ENCODE results near the gene MBD3.
A peak's percentile ranks its signal among the peaks of the same experiment; 100 is the strongest.

DNA sequence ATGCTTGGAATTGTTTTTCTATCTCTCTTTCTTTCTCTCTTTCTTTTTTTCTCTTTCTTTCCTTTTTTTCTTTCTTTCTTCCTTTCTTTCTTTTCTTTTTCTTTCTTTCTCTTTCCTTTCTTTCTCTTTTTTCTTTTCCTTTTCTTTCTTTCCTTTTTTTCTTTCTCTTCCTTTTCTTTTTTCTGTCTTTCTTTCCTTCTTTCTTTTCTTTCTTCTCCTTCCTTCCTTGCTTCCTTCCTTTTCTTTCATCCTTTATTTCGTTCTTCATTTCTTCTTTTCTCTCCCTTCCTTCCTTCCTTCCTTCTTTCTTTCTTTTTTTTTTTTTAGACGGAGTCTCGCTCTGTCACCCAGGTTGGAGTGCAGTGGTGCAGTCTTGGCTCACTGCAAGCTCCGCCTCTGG, 22.7 kb downstream of the MBD3 start:
- TF ChIP-seq, protein P1, sequence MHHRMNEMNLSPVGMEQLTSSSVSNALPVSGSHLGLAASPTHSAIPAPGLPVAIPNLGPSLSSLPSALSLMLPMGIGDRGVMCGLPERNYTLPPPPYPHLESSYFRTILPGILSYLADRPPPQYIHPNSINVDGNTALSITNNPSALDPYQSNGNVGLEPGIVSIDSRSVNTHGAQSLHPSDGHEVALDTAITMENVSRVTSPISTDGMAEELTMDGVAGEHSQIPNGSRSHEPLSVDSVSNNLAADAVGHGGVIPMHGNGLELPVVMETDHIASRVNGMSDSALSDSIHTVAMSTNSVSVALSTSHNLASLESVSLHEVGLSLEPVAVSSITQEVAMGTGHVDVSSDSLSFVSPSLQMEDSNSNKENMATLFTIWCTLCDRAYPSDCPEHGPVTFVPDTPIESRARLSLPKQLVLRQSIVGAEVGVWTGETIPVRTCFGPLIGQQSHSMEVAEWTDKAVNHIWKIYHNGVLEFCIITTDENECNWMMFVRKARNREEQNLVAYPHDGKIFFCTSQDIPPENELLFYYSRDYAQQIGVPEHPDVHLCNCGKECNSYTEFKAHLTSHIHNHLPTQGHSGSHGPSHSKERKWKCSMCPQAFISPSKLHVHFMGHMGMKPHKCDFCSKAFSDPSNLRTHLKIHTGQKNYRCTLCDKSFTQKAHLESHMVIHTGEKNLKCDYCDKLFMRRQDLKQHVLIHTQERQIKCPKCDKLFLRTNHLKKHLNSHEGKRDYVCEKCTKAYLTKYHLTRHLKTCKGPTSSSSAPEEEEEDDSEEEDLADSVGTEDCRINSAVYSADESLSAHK (tag by site-specific recombination; IDR thresholded peaks at IDR 0.05): no peak
- TF ChIP-seq, protein P2, sequence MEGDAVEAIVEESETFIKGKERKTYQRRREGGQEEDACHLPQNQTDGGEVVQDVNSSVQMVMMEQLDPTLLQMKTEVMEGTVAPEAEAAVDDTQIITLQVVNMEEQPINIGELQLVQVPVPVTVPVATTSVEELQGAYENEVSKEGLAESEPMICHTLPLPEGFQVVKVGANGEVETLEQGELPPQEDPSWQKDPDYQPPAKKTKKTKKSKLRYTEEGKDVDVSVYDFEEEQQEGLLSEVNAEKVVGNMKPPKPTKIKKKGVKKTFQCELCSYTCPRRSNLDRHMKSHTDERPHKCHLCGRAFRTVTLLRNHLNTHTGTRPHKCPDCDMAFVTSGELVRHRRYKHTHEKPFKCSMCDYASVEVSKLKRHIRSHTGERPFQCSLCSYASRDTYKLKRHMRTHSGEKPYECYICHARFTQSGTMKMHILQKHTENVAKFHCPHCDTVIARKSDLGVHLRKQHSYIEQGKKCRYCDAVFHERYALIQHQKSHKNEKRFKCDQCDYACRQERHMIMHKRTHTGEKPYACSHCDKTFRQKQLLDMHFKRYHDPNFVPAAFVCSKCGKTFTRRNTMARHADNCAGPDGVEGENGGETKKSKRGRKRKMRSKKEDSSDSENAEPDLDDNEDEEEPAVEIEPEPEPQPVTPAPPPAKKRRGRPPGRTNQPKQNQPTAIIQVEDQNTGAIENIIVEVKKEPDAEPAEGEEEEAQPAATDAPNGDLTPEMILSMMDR (tag by site-specific recombination; IDR thresholded peaks at IDR 0.05): no peak
- TF ChIP-seq ZNF214 (tag by site-specific recombination; IDR thresholded peaks at IDR 0.05; ENCODE audit: borderline replicate concordance) (no peak), ZNF157 (tag by site-specific recombination; IDR thresholded peaks at IDR 0.05) (no peak), ZEB2 (tag by site-specific recombination; IDR thresholded peaks at IDR 0.05) (no peak), ZNF121 (tag by site-specific recombination; IDR thresholded peaks at IDR 0.05) (no peak), ZBTB1 (tag by site-specific recombination; IDR thresholded peaks at IDR 0.05) (no peak), ZNF138 (tag by site-specific recombination; IDR thresholded peaks at IDR 0.05; ENCODE audit: borderline replicate concordance) (no peak), BCL11B (tag by site-specific recombination; IDR thresholded peaks at IDR 0.05; ENCODE audit: low read depth) (no peak), ZNF366 (tag by site-specific recombination; conservative IDR thresholded peaks at IDR 0.05) (peak; percentile 99)
- TF ChIP-seq, protein P3, sequence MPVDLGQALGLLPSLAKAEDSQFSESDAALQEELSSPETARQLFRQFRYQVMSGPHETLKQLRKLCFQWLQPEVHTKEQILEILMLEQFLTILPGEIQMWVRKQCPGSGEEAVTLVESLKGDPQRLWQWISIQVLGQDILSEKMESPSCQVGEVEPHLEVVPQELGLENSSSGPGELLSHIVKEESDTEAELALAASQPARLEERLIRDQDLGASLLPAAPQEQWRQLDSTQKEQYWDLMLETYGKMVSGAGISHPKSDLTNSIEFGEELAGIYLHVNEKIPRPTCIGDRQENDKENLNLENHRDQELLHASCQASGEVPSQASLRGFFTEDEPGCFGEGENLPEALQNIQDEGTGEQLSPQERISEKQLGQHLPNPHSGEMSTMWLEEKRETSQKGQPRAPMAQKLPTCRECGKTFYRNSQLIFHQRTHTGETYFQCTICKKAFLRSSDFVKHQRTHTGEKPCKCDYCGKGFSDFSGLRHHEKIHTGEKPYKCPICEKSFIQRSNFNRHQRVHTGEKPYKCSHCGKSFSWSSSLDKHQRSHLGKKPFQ (tag by site-specific recombination; IDR thresholded peaks at IDR 0.05): no peak
- TF ChIP-seq, protein P4, sequence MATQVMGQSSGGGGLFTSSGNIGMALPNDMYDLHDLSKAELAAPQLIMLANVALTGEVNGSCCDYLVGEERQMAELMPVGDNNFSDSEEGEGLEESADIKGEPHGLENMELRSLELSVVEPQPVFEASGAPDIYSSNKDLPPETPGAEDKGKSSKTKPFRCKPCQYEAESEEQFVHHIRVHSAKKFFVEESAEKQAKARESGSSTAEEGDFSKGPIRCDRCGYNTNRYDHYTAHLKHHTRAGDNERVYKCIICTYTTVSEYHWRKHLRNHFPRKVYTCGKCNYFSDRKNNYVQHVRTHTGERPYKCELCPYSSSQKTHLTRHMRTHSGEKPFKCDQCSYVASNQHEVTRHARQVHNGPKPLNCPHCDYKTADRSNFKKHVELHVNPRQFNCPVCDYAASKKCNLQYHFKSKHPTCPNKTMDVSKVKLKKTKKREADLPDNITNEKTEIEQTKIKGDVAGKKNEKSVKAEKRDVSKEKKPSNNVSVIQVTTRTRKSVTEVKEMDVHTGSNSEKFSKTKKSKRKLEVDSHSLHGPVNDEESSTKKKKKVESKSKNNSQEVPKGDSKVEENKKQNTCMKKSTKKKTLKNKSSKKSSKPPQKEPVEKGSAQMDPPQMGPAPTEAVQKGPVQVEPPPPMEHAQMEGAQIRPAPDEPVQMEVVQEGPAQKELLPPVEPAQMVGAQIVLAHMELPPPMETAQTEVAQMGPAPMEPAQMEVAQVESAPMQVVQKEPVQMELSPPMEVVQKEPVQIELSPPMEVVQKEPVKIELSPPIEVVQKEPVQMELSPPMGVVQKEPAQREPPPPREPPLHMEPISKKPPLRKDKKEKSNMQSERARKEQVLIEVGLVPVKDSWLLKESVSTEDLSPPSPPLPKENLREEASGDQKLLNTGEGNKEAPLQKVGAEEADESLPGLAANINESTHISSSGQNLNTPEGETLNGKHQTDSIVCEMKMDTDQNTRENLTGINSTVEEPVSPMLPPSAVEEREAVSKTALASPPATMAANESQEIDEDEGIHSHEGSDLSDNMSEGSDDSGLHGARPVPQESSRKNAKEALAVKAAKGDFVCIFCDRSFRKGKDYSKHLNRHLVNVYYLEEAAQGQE (tag by site-specific recombination; IDR thresholded peaks at IDR 0.05): no peak
- TF ChIP-seq, protein P5, sequence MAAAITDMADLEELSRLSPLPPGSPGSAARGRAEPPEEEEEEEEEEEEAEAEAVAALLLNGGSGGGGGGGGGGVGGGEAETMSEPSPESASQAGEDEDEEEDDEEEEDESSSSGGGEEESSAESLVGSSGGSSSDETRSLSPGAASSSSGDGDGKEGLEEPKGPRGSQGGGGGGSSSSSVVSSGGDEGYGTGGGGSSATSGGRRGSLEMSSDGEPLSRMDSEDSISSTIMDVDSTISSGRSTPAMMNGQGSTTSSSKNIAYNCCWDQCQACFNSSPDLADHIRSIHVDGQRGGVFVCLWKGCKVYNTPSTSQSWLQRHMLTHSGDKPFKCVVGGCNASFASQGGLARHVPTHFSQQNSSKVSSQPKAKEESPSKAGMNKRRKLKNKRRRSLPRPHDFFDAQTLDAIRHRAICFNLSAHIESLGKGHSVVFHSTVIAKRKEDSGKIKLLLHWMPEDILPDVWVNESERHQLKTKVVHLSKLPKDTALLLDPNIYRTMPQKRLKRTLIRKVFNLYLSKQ (tag by site-specific recombination; IDR thresholded peaks at IDR 0.05; ENCODE audit: borderline replicate concordance): no peak
- TF ChIP-seq, protein P6, sequence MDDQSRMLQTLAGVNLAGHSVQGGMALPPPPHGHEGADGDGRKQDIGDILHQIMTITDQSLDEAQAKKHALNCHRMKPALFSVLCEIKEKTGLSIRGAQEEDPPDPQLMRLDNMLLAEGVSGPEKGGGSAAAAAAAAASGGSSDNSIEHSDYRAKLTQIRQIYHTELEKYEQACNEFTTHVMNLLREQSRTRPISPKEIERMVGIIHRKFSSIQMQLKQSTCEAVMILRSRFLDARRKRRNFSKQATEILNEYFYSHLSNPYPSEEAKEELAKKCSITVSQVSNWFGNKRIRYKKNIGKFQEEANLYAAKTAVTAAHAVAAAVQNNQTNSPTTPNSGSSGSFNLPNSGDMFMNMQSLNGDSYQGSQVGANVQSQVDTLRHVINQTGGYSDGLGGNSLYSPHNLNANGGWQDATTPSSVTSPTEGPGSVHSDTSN (CRISPR knock-in tag; IDR thresholded peaks at IDR 0.05): no peak

All from HEK293 (cell line).